Measurements from ENCODE around the gene CORO1C. TPM values are rescaled to one million over a fixed set of nuclear protein-coding genes. Genes with fewer than 3 reads are reported as not detected.

Gene CORO1C
- total RNA-seq, 2 donors from 2014 or later: 59.6 to 70.7 TPM

DNA sequence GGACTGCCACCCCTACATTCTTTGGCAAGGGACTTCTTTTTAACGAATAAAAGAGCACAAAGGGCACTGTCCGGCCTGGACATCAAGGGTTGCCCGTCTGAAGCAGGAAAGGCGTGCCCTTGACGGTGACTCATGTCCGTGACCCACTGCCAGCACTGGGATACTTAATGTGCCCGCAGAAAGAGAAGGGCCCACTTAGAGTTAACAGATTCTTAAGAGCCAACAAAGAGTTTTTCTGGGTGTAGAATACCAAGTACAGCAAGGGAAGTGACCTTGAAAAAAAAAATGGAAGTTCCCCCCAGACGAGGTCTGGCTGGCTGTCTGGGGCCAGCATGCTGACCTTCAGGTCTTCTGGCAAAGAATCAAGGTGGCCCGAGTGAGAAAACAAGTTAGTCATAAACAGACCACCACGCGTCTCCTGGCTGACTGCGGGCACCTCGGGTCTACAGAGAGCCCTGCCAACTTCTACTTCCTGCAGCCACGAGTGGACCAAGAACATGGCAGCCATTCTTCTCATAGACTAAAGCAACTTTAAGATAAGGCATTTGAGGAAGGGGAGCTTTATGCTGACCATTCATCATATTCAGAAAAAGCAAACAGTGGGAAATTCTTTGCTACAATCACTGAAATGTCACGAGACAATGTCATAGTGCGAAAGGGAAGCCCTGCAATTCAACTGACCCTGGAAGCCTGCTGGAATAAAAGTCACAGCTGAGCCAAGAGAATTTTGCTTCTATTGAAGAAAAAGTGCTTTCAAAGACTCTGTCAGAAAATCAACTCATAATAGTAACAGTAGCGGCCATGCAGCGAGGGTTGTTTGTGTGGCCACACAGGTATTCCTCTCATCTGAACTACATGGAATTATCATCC lies 87.1 kb downstream of the CORO1C start:
- Histone ChIP-seq H3K9me3 (no peaks in the 10 kb centered on the region), H3K27ac (peak overlapping the region; percentile 70 to 85), H3K4me3 (no peak overlapping the region), H3K27me3 (no peaks in the 10 kb centered on the region), H3K4me1 (peaks cover 0 to 58% of the 10 kb centered on the region in 2 donors), H3K36me3 (peaks cover 37% of the 10 kb centered on the region)
- no peak for TF ChIP-seq CTCF (IDR thresholded peaks at IDR 0.05)
- DNase-seq (ENCODE audit: low spot score): peak; percentile 78

- TF ChIP-seq CTCF (IDR thresholded peaks at IDR 0.05): no peak
- DNase-seq (ENCODE audit: low spot score): no peak
- Histone ChIP-seq H3K9me3 (no peaks in the 10 kb centered on the region), H3K4me1 (peaks cover 0 to 69% of the 10 kb centered on the region in 2 donors), H3K36me3 (peaks cover 26% of the 10 kb centered on the region), H3K4me3 (no peak overlapping the region), H3K27ac (peak overlapping the region; percentile 70 to 85), H3K27me3 (no peaks in the 10 kb centered on the region)
Observed at GRCh38 chr12:108642899-108643654, 88.2 kb downstream of the CORO1C start.

GRCh38 chr12:108642269-108642870 lies 88.9 kb downstream of the CORO1C start:
- Histone ChIP-seq H3K4me1 (peaks cover 0 to 74% of the 10 kb centered on the region in 2 donors), H3K9me3 (no peaks in the 10 kb centered on the region), H3K27ac (peak overlapping the region; percentile 72 to 85), H3K36me3 (peaks cover 19% of the 10 kb centered on the region), H3K27me3 (no peaks in the 10 kb centered on the region), H3K4me3 (no peak overlapping the region)
- TF ChIP-seq CTCF (IDR thresholded peaks at IDR 0.05): no peak
- no peak for DNase-seq (ENCODE audit: low spot score)

DNA sequence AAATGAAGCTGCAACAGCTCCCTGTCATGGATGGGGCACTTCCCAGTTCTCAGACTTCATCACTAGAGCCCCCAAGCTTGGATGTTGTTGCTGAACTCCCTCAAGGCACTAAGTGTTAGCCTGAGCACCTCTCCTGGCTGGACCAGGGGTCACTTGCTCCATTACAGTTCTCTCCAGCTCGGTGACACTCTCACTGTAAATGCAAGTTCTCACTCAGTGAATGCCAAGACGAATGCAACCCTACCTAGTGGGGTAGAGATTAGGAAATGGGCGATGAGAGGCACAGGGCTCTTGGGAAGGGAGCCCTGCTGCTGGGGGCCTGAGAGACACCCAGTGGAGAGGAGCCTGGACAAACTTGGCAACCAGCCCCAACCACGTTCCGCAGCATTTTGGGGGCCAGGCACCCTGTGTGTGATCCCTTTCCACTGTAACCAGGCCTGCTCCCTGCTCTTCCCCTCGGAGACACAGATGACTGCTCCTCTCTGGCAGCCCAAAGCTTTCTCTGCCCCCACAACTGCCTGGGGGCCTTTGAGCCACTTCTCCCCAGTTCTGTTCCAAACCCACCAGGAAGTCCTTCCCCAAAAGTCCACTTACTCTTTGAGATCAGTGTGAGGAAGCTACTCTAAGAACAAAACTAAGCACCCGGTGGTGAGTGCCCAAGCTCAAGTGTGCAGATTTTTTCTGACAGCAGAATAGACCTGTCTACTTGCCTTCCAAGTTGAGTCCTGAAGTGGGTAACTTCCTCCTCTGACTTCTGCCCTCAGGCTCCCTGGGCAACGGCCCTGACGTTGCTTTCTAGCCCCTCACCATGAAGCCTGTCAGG lies 89.7 kb downstream of the CORO1C start:
- peaks cover 0 to 73% of the 10 kb centered on the region in 2 donors for H3K4me1 ChIP-seq
- peak overlapping the region; percentile 72 to 85 for H3K27ac ChIP-seq
- no peak for DNase-seq (ENCODE audit: low spot score)
- no peaks in the 10 kb centered on the region for H3K27me3 ChIP-seq
- TF ChIP-seq CTCF (IDR thresholded peaks at IDR 0.05): no peak
- no peaks in the 10 kb centered on the region for H3K9me3 ChIP-seq
- H3K36me3 ChIP-seq: peaks cover 12% of the 10 kb centered on the region
- H3K4me3 ChIP-seq: no peak overlapping the region

GRCh38 chr12:108640802-108641445 lies 90.4 kb downstream of the CORO1C start:
- no peak for DNase-seq (ENCODE audit: low spot score)
- no peak overlapping the region for H3K4me3 ChIP-seq
- peaks cover 0 to 69% of the 10 kb centered on the region in 2 donors for H3K4me1 ChIP-seq
- peak overlapping the region; percentile 72 to 85 for H3K27ac ChIP-seq
- peaks cover 4% of the 10 kb centered on the region for H3K36me3 ChIP-seq
- TF ChIP-seq CTCF (IDR thresholded peaks at IDR 0.05): no peak
- no peaks in the 10 kb centered on the region for H3K9me3 ChIP-seq
- H3K27me3 ChIP-seq: no peaks in the 10 kb centered on the region

Measured in right atrium auricular region (tissue), 2 donors.